Measurements from ENCODE around the gene AK3.
A peak's percentile ranks its signal among the peaks of the same experiment; 100 is the strongest.

AK3 gene

GRCh38 chr9:4701526-4701925 is 39.5 kb downstream of the AK3 start:
- DNase-seq, result no peak

- DNase-seq, result no peak
Observed at GRCh38 chr9:4700932-4701331, 40.1 kb downstream of the AK3 start.

- DNase-seq, result no peak
Observed at GRCh38 chr9:4700091-4700490, 40.9 kb downstream of the AK3 start.

- no peak for DNase-seq
Observed at GRCh38 chr9:4691795-4692194, 49.2 kb downstream of the AK3 start.

- no peak for DNase-seq
Observed at GRCh38 chr9:4690144-4690543, 50.9 kb downstream of the AK3 start.

GRCh38 chr9:4689687-4690104 is 51.3 kb downstream of the AK3 start:
- DNase-seq, result no peak

- no peak for DNase-seq
Observed at GRCh38 chr9:4689021-4689420, 52.0 kb downstream of the AK3 start.

- DNase-seq, result no peak
Observed at GRCh38 chr9:4686584-4686983, 54.4 kb downstream of the AK3 start.

- no peak for DNase-seq
Observed at GRCh38 chr9:4686112-4686511, 54.9 kb downstream of the AK3 start.

- no peak for DNase-seq
Observed at GRCh38 chr9:4684820-4685219, 56.2 kb downstream of the AK3 start.

GRCh38 chr9:4680750-4681149 is 60.3 kb downstream of the AK3 start:
- no peak for DNase-seq

- DNase-seq, result no peak
Observed at GRCh38 chr9:4680173-4680525, 60.9 kb downstream of the AK3 start.

- DNase-seq, result peak; percentile 100
Observed at GRCh38 chr9:4679268-4680172, 61.5 kb downstream of the AK3 start, which contains the start of gene CDC37L1. CDC37L1 (plus strand) TSS chr9:4679569; CDS start chr9:4679768, 199 bp downstream.

- no peak for DNase-seq
Observed at GRCh38 chr9:4678679-4679267, 62.2 kb downstream of the AK3 start.

- no peak for DNase-seq
Observed at GRCh38 chr9:4677392-4677791, 63.6 kb downstream of the AK3 start.

- no peak for DNase-seq
Observed at GRCh38 chr9:4674783-4675182, 66.2 kb downstream of the AK3 start.

- no peak for DNase-seq
Observed at GRCh38 chr9:4671737-4672136, 69.3 kb downstream of the AK3 start.

- DNase-seq, result no peak
Observed at GRCh38 chr9:4670591-4670990, 70.4 kb downstream of the AK3 start.

GRCh38 chr9:4669890-4670289 is 71.1 kb downstream of the AK3 start:
- no peak for DNase-seq

GRCh38 chr9:4668604-4669003 is 72.4 kb downstream of the AK3 start:
- DNase-seq, result no peak

- no peak for DNase-seq
Observed at GRCh38 chr9:4667681-4668080, 73.3 kb downstream of the AK3 start.

- DNase-seq, result peak; percentile 39
Observed at GRCh38 chr9:4666042-4666699, 74.8 kb downstream of the AK3 start, which contains the start of gene SPATA6L. SPATA6L (minus strand) TSS chr9:4666480; CDS start chr9:4666250, 230 bp downstream.

GRCh38 chr9:4665357-4665756 is 75.6 kb downstream of the AK3 start:
- DNase-seq, result no peak

- DNase-seq, result no peak
Observed at GRCh38 chr9:4663956-4664355, 77.0 kb downstream of the AK3 start.

Measured in activated CD4-positive, CD25-positive, alpha-beta regulatory T cell treated with anti-CD3 and anti-CD28 coated beads, Interleukin-2, amount 50 U/mL, for 72 hours (primary cell).